ENCODE results near the gene ZSCAN31. TPM values are rescaled to one million over a fixed set of nuclear protein-coding genes. Genes with fewer than 3 reads are reported as not detected.

The ZSCAN31 gene
- total RNA-seq, 1 donor from 2014 or later = 10.6 TPM

GRCh38 chr6:28353981-28354676, 18.2 kb upstream of the ZSCAN31 start:
- peak; percentile 69 for DNase-seq (ENCODE audit: low read depth, low spot score)

GRCh38 chr6:28353356-28353755, 17.4 kb upstream of the ZSCAN31 start:
- no peak for DNase-seq (ENCODE audit: low read depth, low spot score)

GRCh38 chr6:28351493-28351925, 15.6 kb upstream of the ZSCAN31 start:
- no peak for DNase-seq (ENCODE audit: low read depth, low spot score)

- no peak for DNase-seq (ENCODE audit: low read depth, low spot score)
These were observed 15.1 kb upstream of the ZSCAN31 start for GRCh38 chr6:28351087-28351486.

GRCh38 chr6:28349892-28350737, 14.2 kb upstream of the ZSCAN31 start, which contains the start of gene ZKSCAN3:
ZKSCAN3 (plus strand) TSS chr6:28349947; CDS start chr6:28359587, 9,640 bp downstream.
- DNase-seq (ENCODE audit: low read depth, low spot score) = peak; percentile 43

GRCh38 chr6:28349344-28349891, 13.5 kb upstream of the ZSCAN31 start:
- no peak for DNase-seq (ENCODE audit: low read depth, low spot score)

- no peak for DNase-seq (ENCODE audit: low read depth, low spot score)
These were observed 11.2 kb upstream of the ZSCAN31 start for GRCh38 chr6:28347119-28347518.

GRCh38 chr6:28345201-28345600, 9.3 kb upstream of the ZSCAN31 start:
- no peak for DNase-seq (ENCODE audit: low read depth, low spot score)

- DNase-seq (ENCODE audit: low read depth, low spot score) = no peak
These were observed 8.1 kb upstream of the ZSCAN31 start for GRCh38 chr6:28343898-28344677.

GRCh38 chr6:28340310-28341095, 4.6 kb upstream of the ZSCAN31 start:
- DNase-seq (ENCODE audit: low read depth, low spot score) = no peak

GRCh38 chr6:28337121-28337520, 1.2 kb upstream of the ZSCAN31 start:
- DNase-seq (ENCODE audit: low read depth, low spot score) = no peak

GRCh38 chr6:28336284-28337120, 554 bp upstream of the ZSCAN31 start:
- no peak for DNase-seq (ENCODE audit: low read depth, low spot score)

GRCh38 chr6:28335040-28335563, 846 bp downstream of the ZSCAN31 start:
- no peak for DNase-seq (ENCODE audit: low read depth, low spot score)

- no peak for DNase-seq (ENCODE audit: low read depth, low spot score)
These were observed 1.5 kb downstream of the ZSCAN31 start for GRCh38 chr6:28334286-28335039.

- no peak for DNase-seq (ENCODE audit: low read depth, low spot score)
These were observed 2.3 kb downstream of the ZSCAN31 start for GRCh38 chr6:28333599-28334018.

GRCh38 chr6:28333047-28333446, 2.9 kb downstream of the ZSCAN31 start:
- DNase-seq (ENCODE audit: low read depth, low spot score) = no peak

- no peak for DNase-seq (ENCODE audit: low read depth, low spot score)
These were observed 5.9 kb downstream of the ZSCAN31 start for GRCh38 chr6:28330041-28330440.

GRCh38 chr6:28326371-28326948, 9.5 kb downstream of the ZSCAN31 start:
- no peak for DNase-seq (ENCODE audit: low read depth, low spot score)

Measured in pulmonary artery endothelial cell (primary cell).